GM21528 (cell line): Measurements from ENCODE around the gene OR12D3.
"Not testable (repeated sequence)": the region's sequence is repeated elsewhere in the genome, so short reads cannot be mapped to it uniquely, and the experiment has no call there.

Experiments used
- ATAC-seq: cut with Tn5 transposase; IDR thresholded peaks from one replicate; pipeline ENCODE4 v1.9.1; 2021; ENCODE audit warnings: mild to moderate bottlenecking, moderate library complexity; ENCODE audit not compliant: unreplicated experiment, low FRiP score

The OR12D3 gene

GRCh38 chr6:29375191-29375590, at the start of gene OR12D3:
OR12D3 (minus strand) TSS chr6:29375291; CDS start chr6:29375287, 4 bp downstream.
- ATAC-seq = no peak

GRCh38 chr6:29424575-29424974, 49.5 kb upstream of the OR12D3 start:
- ATAC-seq = no peak

GRCh38 chr6:29424168-29424567, 49.1 kb upstream of the OR12D3 start:
- no peak for ATAC-seq

DNA sequence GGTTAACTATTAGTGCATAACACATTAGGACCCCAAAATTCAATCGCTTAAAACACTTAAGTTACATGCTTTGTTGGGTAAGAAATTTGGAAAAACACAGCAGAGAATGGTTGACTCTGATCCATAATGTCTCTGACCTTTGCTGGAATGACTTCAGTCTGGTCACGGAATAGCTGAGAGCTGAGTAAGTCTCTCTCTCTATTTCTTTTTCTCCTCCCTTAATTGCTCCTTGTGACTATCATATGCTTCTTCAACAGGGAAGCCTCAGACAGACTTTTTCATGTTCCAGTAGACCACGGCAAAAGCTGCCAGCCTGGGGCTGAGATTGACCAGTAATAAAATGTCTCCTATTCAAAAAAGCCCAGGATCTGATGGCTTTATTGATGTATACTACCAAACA, 44.4 kb upstream of the OR12D3 start:
- no peak for ATAC-seq

GRCh38 chr6:29414588-29414987, 39.5 kb upstream of the OR12D3 start, which contains the start of gene OR12D1:
OR12D1 (plus strand) TSS chr6:29414928.
- no peak for ATAC-seq

DNA sequence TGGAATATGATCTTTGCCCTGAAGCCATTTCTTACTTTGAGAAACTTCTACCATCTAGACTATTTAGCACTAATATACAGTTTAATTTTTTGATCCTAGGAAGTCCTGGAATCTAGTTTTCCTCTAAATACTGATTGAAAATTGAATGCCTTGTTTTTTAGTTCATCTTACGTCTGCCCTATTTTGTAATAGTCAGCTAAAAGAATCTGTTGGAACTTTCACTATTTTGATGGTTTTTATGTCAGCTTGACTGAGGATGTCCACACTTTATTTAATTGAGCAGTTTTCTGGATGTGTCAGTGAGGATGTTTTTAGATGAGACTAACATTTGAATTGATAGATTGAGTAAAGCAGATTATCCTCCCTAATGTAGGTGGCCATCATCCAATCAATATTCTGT, 28.7 kb upstream of the OR12D3 start:
- ATAC-seq = no peak

GRCh38 chr6:29399525-29399924, 24.4 kb upstream of the OR12D3 start:
- no peak for ATAC-seq

- ATAC-seq = no peak
Measured at GRCh38 chr6:29395331-29395730, 20.2 kb upstream of the OR12D3 start, which contains the start of gene OR12D2. OR12D2 (plus strand) TSS chr6:29395631; CDS start chr6:29396700, 1,069 bp downstream.

DNA sequence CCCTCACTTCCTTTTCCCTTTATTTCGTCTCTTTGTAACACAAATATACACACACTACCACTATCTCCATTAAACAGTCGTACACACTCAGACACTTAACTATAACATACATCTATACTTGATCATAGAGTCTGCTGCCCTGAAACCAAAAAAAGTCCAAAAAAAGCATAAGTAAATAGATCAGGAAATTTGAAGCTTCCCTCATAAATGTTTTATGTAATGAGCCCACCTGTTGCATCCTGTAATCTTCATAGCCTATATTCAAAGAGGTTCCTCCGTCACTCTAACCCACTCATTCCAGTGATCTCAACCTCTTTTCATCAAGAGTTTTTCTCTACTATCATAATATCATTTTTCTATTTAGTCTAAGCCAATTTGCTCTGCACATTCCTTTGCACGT, 13.4 kb upstream of the OR12D3 start:
- no peak for ATAC-seq

DNA sequence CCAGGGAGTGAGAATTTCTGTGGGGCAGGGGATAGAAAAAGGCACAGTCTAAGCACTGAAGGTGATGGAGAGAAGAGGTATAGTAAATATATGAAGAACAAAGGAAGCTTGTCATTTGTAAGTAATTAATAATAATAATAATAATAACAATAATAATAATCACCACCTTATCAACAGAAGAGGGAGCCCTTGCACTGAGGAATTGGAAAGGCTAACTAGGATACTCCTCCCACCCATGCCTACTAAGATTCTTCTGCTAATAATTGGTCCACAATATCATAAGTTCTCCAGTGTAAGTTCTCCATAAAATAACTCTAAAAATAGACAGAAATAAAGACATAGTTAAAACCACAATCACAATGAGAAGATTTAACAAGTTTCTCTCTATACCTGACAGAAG, 912 bp upstream of the OR12D3 start:
- ATAC-seq = no peak

DNA sequence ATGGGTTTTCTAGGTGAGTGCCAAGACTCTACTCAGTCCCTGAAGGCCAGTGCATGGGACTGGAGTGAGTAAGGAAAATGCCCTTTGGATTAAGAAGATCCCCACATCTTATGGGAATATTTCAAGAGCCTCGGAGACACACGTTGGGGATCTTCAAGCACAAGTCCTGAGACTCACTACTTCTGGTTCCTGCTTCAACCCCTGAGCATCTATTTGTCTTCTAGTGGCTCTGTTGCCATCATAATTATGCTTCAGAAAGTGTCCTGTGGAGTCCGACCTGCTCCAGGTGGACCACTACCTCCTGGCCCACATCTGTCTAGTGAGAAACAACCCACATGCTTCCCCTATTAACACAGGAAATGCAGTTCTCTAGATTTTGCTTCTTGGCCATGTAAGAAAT, 6.3 kb downstream of the OR12D3 start, which contains the start of gene OR5V1:
TSS of gene OR5V1 (minus strand) at position 101 of the 400 bp plus-strand sequence. CDS start 12,670 bp downstream, outside the sequence.
- ATAC-seq = no peak

- no peak for ATAC-seq
Measured at GRCh38 chr6:29355603-29356002, 19.5 kb downstream of the OR12D3 start.

DNA sequence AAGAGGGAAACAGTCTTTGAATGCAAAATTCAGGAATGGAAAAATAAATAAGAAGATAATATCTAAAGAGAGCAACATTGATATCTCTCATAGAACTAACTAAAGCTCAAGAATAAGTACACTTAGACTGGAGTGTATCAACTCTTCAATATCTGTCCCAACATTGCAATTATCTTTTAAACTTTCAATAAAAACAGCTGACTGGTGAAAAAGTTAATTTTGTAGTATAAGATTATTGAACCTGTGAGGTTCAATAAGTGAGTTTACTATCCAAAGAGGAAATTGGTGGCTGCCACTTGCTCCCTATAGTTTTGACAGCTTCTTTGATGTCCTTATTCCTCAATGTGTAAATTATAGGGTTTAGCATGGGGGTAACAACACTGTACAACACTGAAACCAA, 20.1 kb downstream of the OR12D3 start:
- ATAC-seq = no peak

- ATAC-seq = not testable (repeated sequence)
Measured at GRCh38 chr6:29349348-29349747, 25.7 kb downstream of the OR12D3 start.

GRCh38 chr6:29345380-29345779, 29.7 kb downstream of the OR12D3 start:
- ATAC-seq = no peak

DNA sequence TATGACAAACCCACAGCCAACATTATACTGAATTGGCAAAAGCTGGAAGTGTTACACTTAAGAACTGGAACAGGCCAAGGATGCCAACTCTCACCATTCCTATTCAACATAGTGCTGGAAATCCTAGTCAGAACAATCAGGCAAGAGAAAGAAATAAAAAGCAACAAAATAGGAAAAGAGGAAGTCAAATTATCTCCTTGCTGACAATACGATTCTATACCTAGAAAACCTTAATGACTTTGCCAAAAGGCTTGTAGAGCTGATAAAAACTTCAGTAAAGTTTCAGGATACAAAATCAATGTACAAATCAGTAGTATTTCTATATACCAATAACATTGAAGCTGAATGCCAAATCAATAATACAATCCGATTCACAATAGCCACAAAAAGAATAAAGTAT, 38.8 kb downstream of the OR12D3 start:
- ATAC-seq = no peak

DNA sequence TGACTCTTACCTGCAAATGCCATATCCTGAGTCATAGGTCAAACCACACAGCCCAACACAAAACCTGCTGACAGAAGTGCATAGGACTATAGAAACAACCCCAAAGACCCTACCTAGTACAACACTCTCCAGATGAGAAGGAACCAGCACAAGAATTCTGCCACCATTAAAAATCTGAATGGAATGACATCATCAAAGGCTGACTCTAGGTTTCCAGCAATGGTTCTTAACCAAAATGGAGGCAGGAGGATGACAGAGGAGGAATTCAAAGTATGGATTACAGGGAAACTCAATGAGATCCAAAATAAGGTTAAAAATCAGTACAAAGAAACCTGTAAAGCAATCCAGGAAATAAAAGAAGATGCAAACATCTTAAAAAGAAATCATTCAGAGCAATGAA, 42.4 kb downstream of the OR12D3 start:
- no peak for ATAC-seq

- no peak for ATAC-seq
Measured at GRCh38 chr6:29325777-29326176, 49.3 kb downstream of the OR12D3 start.
